HEK293T (cell line): ENCODE measurements around the gene KDM4C.

Source experiments
- ARNT ChIP-seq: fragments of 450-650 bp; IDR thresholded peaks from 2 replicates; pipeline ENCODE4 v1.6.1; 2017; ENCODE audit warnings: mild to moderate bottlenecking
- BHLHE40 ChIP-seq: fragments of 450-650 bp; IDR thresholded peaks from 2 replicates; pipeline ENCODE4 v1.6.1; 2016; ENCODE audit warnings: mild to moderate bottlenecking, moderate library complexity, borderline replicate concordance
- ELF4 ChIP-seq: fragments of 450-650 bp; IDR thresholded peaks from 2 replicates; pipeline ENCODE4 v1.6.1; 2017; ENCODE audit warnings: antibody characterized with exemption
- FOXA1 ChIP-seq: fragments of 450-650 bp; IDR thresholded peaks from 2 replicates; pipeline ENCODE4 v1.6.1; 2016; ENCODE audit warnings: mild to moderate bottlenecking
- FOXM1 ChIP-seq: fragments of 450-650 bp; IDR thresholded peaks from 2 replicates; pipeline ENCODE4 v1.6.1; 2017; ENCODE audit warnings: mild to moderate bottlenecking, borderline replicate concordance
- SP1 ChIP-seq: fragments of 450-650 bp; IDR thresholded peaks from 2 replicates; pipeline ENCODE4 v1.6.1; 2017
- SUZ12 ChIP-seq: fragments of 450-650 bp; IDR thresholded peaks from 2 replicates; pipeline ENCODE4 v1.6.1; 2016; ENCODE audit warnings: mild to moderate bottlenecking
- TARDBP ChIP-seq: fragments of 450-650 bp; IDR thresholded peaks from 2 replicates; pipeline ENCODE4 v1.6.1; 2016
- ZNF384 ChIP-seq: fragments of 450-650 bp; IDR thresholded peaks from 2 replicates; pipeline ENCODE4 v1.6.1; 2016

DNA sequence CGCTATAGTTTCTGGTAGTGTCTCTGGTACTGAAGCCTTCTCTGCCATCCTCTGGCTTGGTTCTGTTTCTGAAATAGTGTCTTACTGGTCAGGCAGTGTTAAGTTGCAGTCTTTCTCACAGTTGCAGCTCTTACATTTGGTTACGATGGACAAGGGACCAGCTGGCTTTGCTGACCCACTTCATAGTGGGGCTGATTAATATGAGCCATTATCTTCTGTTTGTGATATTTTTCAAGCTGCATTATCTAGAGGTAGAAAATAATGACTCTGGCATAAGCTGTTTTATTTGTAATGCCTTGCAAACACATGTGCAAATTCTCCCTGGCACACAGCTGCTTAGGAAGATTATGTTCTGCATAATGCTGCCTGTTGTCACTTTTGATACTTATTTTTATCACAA lies 199.1 kb downstream of the KDM4C start:
- TF ChIP-seq ELF4 (no peak), ZNF384 (no peak), FOXA1 (no peak), ARNT (no peak), BHLHE40 (no peak), TARDBP (no peak), SP1 (no peak), FOXM1 (no peak), SUZ12 (no peak)
